Subcutaneous adipose tissue (tissue), 4 donors: Measurements from ENCODE around the gene CDC42BPA. TPM values are rescaled to one million over a fixed set of nuclear protein-coding genes. Genes with fewer than 3 reads are reported as not detected.

Experiments used
- total RNA-seq, 4 donors: library from RNA; depleted of rRNA; stranded (reverse); fragments of >200 nt; gene quantifications; one replicate each; pipeline ENCODE4 v1.1.0, GENCODE V29; 2016
- TF ChIP-seq, protein P1 (sequence below): fragments of 450-650 bp; IDR thresholded peaks from one replicate; pipeline ENCODE4 v1.5.1; 2016; ENCODE audit warnings: low read depth, mild to moderate bottlenecking, control low read depth, antibody characterized with exemption, moderate library complexity

CDC42BPA gene
- total RNA-seq, 4 donors from 2014 or later: 43.2 to 68.2 (median 55.3) TPM

DNA sequence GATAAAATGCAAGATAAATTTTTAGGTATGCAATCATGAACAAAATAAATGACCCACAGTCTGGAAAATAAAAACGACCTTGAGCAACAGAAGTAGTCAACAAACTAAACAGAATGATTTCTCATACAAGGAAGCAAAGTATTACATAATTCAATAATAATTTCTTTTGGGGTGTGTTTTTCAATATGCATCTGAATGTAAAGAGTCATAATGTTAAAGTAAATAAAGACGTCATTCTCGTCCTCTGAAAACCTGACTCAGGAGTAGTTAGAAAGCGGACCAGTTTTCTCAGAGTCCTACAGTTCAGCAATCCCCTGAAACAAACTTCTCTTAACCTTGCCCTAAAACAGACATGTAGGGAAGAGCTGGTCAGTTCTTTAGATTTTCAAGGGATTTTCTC, 18.6 kb downstream of the CDC42BPA start:
- TF ChIP-seq, protein P1, sequence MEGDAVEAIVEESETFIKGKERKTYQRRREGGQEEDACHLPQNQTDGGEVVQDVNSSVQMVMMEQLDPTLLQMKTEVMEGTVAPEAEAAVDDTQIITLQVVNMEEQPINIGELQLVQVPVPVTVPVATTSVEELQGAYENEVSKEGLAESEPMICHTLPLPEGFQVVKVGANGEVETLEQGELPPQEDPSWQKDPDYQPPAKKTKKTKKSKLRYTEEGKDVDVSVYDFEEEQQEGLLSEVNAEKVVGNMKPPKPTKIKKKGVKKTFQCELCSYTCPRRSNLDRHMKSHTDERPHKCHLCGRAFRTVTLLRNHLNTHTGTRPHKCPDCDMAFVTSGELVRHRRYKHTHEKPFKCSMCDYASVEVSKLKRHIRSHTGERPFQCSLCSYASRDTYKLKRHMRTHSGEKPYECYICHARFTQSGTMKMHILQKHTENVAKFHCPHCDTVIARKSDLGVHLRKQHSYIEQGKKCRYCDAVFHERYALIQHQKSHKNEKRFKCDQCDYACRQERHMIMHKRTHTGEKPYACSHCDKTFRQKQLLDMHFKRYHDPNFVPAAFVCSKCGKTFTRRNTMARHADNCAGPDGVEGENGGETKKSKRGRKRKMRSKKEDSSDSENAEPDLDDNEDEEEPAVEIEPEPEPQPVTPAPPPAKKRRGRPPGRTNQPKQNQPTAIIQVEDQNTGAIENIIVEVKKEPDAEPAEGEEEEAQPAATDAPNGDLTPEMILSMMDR: no peak

DNA sequence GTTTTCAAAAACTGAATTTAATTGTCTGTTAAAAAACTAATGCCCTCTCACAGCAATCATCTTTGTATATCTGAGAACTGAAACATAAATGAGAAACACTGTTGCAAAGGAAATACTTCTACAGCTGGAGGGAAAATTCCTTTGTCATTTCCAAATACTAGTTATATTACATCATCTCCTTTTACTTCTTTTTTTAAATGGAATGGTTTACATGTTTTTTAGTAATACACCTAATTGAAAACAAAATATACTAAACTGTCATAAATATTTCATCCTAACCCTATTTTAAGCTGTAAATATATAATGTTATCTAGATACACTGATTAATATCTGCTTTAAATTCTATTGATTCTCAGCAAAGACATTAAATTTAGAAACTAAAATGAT, 19.1 kb downstream of the CDC42BPA start:
- TF ChIP-seq, protein P1: no peak

DNA sequence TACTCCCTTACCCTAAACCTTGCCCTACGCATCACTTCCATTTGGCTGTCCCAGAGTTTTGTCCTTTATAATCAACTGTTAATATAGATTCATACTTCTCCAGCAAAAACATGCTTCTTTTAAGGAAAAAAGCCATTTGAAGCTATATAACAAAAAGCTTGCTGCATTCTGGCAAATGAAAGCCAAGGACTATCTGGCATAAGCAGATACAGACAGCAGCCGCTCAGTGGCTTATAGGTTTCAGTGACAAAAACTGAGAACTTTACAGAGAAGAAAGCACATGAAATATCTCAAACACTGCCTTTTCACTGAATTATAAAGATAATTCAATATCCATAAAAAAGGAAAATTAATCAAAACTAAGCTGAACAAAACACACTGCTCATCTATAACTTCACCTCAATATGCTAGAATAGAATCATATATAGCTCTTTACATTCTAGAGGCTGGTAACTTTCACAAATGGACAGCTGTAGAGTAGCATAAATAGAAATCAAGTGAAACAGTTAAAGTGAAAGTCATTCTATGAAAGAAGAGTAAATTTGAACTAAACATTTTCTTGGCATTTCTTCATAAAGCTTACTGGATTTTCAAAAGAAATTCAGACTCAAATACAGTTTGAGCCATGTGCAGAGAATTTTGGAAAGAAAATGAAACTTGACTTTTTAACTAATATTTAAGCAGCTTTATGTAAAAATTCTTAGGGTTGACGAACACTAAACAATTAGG, 19.6 kb downstream of the CDC42BPA start:
- TF ChIP-seq, protein P1: no peak

DNA sequence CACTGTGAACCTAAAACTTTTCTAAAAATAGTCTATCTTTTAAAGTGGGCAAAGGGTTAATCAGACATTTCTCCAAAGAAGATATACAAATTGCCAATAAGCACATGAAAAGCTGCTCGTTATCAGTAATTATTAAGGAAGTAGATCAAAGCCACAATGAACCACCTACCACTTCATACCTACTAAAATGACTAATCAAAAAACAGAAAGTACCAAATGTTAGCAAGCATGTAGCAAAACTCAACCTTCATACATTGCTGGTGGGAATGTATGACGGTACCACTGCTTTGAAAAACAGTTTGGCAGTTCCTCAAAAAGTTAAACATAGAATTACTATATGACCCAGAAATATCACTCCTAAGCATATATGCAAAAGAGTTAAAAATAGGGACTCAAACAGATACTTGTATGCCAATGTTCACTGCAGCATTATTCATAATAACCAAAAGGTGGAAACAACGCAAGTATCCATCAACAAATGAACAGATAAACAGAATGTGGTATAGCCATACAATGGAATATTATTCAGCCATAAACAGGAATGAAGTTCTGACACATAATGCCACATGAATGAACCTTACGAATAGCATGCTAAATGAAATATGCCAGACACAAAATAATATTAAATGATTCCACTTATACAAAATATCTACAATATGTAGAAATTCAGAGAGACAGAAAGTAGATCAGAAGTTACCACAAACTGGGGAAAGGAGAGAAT, 21.1 kb downstream of the CDC42BPA start:
- TF ChIP-seq, protein P1: no peak

DNA sequence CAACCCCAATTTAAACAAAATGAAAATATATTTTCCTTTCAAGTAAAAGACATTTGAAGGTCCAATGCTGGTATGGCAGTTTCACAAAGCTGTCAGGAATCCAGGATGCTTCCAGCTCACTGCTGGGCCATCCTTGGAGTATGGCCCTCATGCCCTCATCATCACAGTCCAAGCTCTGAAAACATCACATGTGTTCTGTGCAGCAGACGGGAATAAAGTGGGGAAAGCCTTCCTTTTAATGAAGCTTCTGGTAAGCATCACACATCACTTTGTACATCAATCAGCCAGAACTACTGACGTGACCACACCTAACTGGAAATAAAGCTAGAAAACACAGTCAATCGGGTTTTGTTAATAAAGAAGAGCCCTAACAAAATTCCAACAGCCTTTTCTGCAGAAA, 22.7 kb downstream of the CDC42BPA start:
- TF ChIP-seq, protein P1: no peak

DNA sequence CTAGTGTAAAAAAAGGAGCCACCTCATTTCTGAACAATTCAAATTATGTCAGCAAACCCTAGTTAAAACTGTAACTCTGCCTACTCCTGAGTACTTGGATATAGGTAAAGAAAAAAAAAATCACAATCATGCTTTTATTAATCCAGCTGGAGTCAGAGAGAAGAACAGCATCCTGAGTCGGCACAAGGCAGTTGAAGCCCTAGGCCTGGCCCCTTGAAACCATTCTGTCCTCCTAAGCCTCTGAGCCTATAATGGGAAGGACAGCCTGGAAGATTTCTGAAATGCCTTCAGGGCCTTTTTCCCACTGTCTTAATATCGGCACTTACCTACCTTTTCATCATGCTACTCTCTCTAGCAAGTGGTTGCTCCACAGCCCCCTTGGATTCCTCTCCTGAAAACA, 32.5 kb downstream of the CDC42BPA start:
- TF ChIP-seq, protein P1: no peak

DNA sequence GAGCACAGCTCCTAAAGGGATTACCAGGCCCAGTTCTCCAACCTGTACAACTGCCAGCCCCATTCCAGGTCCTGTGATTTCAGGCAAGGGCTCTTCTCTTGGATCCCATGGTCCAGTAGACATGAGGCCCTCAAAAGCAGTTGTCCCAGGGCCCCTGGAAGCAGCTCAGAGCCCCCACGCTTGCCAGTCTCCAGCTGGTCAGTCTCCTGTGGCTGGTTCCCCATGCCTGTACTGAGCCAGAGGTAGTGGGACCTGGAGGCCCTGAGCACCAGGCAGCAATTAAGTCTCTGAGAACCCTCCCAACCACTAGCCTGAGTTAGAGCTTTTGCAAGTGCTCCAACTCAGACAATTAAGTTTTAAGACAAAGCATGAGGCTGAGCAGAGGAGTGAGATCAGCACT, 36.9 kb downstream of the CDC42BPA start:
- TF ChIP-seq, protein P1: no peak
